H1 (cell line): Measurements from ENCODE around the gene HMCN1. TPM values are rescaled to one million over a fixed set of nuclear protein-coding genes. Genes with fewer than 3 reads are reported as not detected.

ENCODE experiments used
- EZH2 ChIP-seq: fragments of 200-600 bp; sonication (generic); IDR thresholded peaks from 2 replicates; pipeline ENCODE4 v1.7.1; 2012; ENCODE audit warnings: low read depth, mild to moderate bottlenecking, moderate library complexity, low read length, inconsistent platforms; ENCODE audit not compliant: severe bottlenecking
- POLR2AphosphoS5 ChIP-seq: IDR thresholded peaks from 2 replicates; pipeline ENCODE4 v1.6.1; 2011; ENCODE audit warnings: low read depth, low read length
- TEAD4 ChIP-seq: IDR thresholded peaks from 2 replicates; pipeline ENCODE4 v1.6.1; 2012; ENCODE audit warnings: low read depth, low read length, inconsistent platforms, mixed read lengths
- polyA plus RNA-seq, 7 experiments: library from polyadenylated mRNA; depleted of rRNA in 3 of 7; stranded (reverse) in 5 of 7; unstranded in 2 of 7; fragments of >200 nt in 5 of 7; fragments of 200-250 nt in 2 of 7; gene quantifications; 1 replicate in 5 of 7; 2 replicates in 1 of 7; 4 replicates in 1 of 7; pipeline versions ENCODE4 v1.2.1 to v1.2.3, GENCODE V29; 2011 to 2013; ENCODE audit warnings: missing spikeins in 2 of 7, mixed read lengths in 2 of 7
- total RNA-seq: library from RNA; stranded (reverse); fragmentation: NEBNext Ultra II Directional; extraction: Animal tissue kit (Norgen Biotek cat#: 25700); gene quantifications from 2 replicates; pipeline ENCODE4 v1.2.1, GENCODE V29; 2021

HMCN1 gene
- total and polyA plus RNA-seq, 2 of the 8 experiments (the other 6 are each of a cell fraction or from before 2014, with no cell fraction given), result 13.8 to 14.6 TPM

DNA sequence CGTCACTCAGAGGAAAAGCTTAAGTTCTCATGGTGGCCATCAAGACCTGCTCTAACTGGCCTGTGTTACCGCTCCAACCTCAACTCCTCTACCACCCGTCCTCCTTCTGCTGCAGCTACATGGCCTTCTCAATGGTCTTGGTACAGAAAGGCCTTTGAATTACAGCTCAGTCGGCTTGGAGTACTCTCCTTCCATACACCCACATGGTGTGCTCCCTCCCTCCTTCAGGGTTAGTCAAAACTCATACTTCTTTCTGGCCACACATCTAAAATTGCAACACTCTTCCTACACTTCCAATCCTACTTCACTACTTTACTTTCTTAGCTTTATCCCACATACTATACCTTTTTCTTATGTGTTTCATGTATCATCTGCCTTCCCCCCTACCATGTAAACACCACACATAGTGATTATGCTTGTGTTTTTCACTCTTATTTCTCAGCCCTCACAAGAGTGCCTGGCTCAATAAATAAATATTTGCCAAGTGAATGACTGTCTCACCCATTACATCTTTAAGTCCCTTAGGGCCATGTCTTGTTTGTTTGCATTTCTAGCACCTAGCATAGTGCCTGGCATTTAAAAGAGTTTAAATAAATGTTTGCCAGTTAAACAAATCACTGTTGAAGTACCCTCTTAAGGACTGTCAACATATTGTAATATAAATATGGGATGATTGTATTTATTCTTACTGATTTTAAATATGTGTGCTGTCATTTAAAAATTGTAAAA lies 37.6 kb upstream of the HMCN1 start (continued):
- TF ChIP-seq TEAD4 (no peak), POLR2AphosphoS5 (no peak), EZH2 (no peak)
